Measurements from ENCODE around the gene SIN3B.

GRCh38 chr19:16830679-16831078 is 1.5 kb downstream of the SIN3B start:
- TF ChIP-seq CTCF (IDR thresholded peaks at IDR 0.05) (no peak), GATA2 (CRISPR knock-in tag; IDR thresholded peaks at IDR 0.05) (no peak), PBX3 (IDR thresholded peaks at IDR 0.05) (no peak), USF1 (IDR thresholded peaks at IDR 0.05; ENCODE audit: borderline replicate concordance, low read depth) (no peak), POLR2AphosphoS5 (IDR thresholded peaks at IDR 0.05; ENCODE audit: low read depth, low read length) (no peak), JUND (IDR thresholded peaks at IDR 0.05) (no peak), EP300 (IDR thresholded peaks at IDR 0.05; ENCODE audit: borderline replicate concordance in 1 of 2, low read depth in 1 of 2, low read length in 1 of 2) (no peak), REST (IDR thresholded peaks at IDR 0.05; ENCODE audit: low read depth, low read length) (no peak), EZH2phosphoT487 (IDR thresholded peaks at IDR 0.05; ENCODE audit: borderline replicate concordance, low read depth) (no peak), TEAD4 (IDR thresholded peaks at IDR 0.05; ENCODE audit: borderline replicate concordance, insufficient read depth) (no peak), SMC3 (IDR thresholded peaks at IDR 0.05; ENCODE audit: low read depth, low read length) (no peak), NRF1 (IDR thresholded peaks at IDR 0.05; ENCODE audit: low read depth, low read length) (no peak), FOSL2 (IDR thresholded peaks at IDR 0.05; ENCODE audit: borderline replicate concordance, low read depth) (no peak), TAF1 (IDR thresholded peaks at IDR 0.05; ENCODE audit: borderline replicate concordance, low read depth, low read length) (no peak)

Measured in SK-N-SH (cell line).